Measurements from ENCODE around the gene SEC61A2.
"Not testable (repeated sequence)": the region's sequence is repeated elsewhere in the genome, so short reads cannot be mapped to it uniquely, and the experiment has no call there.

Gene SEC61A2

GRCh38 chr10:12129222-12130111, at the start of gene SEC61A2:
TSS of gene SEC61A2 (plus strand) at chr10:12129677. CDS start at chr10:12129788, 111 bp downstream.
- peak; percentile 37 for DNase-seq (ENCODE audit: extremely low read depth, low read depth)
- TF ChIP-seq, protein P1, sequence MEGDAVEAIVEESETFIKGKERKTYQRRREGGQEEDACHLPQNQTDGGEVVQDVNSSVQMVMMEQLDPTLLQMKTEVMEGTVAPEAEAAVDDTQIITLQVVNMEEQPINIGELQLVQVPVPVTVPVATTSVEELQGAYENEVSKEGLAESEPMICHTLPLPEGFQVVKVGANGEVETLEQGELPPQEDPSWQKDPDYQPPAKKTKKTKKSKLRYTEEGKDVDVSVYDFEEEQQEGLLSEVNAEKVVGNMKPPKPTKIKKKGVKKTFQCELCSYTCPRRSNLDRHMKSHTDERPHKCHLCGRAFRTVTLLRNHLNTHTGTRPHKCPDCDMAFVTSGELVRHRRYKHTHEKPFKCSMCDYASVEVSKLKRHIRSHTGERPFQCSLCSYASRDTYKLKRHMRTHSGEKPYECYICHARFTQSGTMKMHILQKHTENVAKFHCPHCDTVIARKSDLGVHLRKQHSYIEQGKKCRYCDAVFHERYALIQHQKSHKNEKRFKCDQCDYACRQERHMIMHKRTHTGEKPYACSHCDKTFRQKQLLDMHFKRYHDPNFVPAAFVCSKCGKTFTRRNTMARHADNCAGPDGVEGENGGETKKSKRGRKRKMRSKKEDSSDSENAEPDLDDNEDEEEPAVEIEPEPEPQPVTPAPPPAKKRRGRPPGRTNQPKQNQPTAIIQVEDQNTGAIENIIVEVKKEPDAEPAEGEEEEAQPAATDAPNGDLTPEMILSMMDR (IDR thresholded peaks at IDR 0.05; ENCODE audit: low read depth, low read length, missing control alignments) = no peak
- peak within 1 kb of the TSS; percentile 61 for H3K4me3 ChIP-seq (replicated peaks; ENCODE audit: low read depth, low read length)

DNA sequence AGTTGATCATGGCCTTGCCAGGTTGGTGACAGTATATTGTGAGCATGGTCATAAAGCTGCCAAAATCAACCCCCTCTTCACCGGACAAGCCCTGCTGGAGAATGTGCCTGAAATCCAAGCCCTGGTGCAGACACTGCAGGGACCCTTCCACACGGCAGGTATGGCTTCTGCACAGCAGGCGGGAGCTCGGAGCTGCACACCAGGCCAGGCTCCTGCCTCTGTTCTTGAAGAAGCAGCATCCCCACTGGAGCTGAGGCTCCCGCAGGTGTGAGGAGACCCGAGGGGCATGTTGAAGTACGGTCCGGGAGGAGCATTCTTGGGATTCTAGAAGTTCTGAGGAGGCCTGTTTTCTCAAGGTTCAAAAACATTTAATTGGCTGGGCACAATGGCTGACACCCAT, 48.0 kb upstream of the SEC61A2 start:
- TF ChIP-seq, protein P1 (IDR thresholded peaks at IDR 0.05; ENCODE audit: low read depth, low read length, missing control alignments) = no peak
- no peak for DNase-seq (ENCODE audit: extremely low read depth, low read depth)
- H3K4me3 ChIP-seq (replicated peaks; ENCODE audit: low read depth, low read length) = no peak overlapping the region

DNA sequence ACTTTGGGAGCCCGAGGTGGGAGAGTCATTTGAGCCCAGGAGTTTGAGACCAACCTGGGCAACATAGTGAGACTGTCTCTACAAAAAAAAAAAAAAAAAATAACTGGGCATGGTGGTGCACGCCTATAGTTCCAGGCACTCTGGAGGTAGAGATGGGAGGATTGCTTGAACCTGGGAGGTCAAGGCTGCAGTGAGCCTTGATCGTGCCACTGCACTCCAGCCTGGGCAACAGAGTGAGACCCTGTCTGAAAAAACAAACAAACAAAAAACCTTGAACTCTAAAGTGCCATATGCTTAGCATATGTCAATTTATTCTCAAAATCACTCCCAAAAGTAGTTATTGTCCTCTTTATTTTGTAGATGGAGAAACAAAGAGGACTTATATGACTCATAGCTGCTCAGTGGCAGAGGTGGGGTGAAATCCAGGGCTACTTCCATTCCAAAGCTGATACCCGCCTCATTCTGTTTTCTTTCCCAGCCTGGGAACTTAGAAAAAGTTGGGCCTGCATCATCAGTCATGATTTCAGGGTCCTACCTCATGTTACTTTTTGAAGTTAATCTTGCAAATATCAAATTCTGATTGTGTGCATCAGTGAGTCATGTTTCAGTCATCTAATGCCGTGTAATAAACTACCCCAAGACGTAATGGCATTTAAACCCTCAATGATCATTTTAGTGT, 47.5 kb upstream of the SEC61A2 start:
- TF ChIP-seq, protein P1 (IDR thresholded peaks at IDR 0.05; ENCODE audit: low read depth, low read length, missing control alignments) = no peak
- DNase-seq (ENCODE audit: extremely low read depth, low read depth) = no peak
- H3K4me3 ChIP-seq (replicated peaks; ENCODE audit: low read depth, low read length) = no peak overlapping the region

GRCh38 chr10:12088919-12089318, 40.6 kb upstream of the SEC61A2 start:
- DNase-seq (ENCODE audit: extremely low read depth, low read depth) = no peak
- no peak overlapping the region for H3K4me3 ChIP-seq (replicated peaks; ENCODE audit: low read depth, low read length)
- TF ChIP-seq, protein P1 (IDR thresholded peaks at IDR 0.05; ENCODE audit: low read depth, low read length, missing control alignments) = no peak

GRCh38 chr10:12091421-12091820, 38.1 kb upstream of the SEC61A2 start:
- TF ChIP-seq, protein P1 (IDR thresholded peaks at IDR 0.05; ENCODE audit: low read depth, low read length, missing control alignments) = no peak
- DNase-seq (ENCODE audit: extremely low read depth, low read depth) = no peak
- H3K4me3 ChIP-seq (replicated peaks; ENCODE audit: low read depth, low read length) = no peak overlapping the region

GRCh38 chr10:12097361-12097760, 32.1 kb upstream of the SEC61A2 start:
- not testable (repeated sequence) for DNase-seq (ENCODE audit: extremely low read depth, low read depth); H3K4me3 ChIP-seq (replicated peaks; ENCODE audit: low read depth, low read length)

DNA sequence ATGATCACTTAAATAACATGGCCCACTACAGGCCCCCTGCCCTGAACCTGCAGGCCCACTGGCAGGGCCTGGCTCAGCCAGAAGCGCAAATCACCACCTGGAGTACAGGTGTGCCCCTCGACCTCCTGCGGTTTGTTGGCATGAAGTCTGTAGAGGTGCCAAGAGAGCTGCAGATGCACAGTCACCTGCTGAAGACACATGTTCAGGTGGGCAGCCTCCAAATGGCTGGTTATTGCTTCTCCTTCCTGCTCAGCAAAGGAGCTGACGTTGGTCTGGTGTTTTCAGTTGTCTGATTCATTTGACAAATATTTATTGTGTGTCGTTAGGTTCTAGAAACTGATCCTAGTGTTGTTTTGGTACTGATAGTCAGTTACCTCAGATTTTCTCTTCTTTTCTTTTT, 31.7 kb upstream of the SEC61A2 start:
- no peak overlapping the region for H3K4me3 ChIP-seq (replicated peaks; ENCODE audit: low read depth, low read length)
- TF ChIP-seq, protein P1 (IDR thresholded peaks at IDR 0.05; ENCODE audit: low read depth, low read length, missing control alignments) = no peak
- DNase-seq (ENCODE audit: extremely low read depth, low read depth) = no peak

All from HFF-Myc (cell line).